Ovary (tissue), 9 donors: Measurements from ENCODE around the gene DHFR. TPM values are rescaled to one million over a fixed set of nuclear protein-coding genes. Genes with fewer than 3 reads are reported as not detected.

ENCODE experiments used
- DNase-seq, 5 donors: peaks; one replicate each; pipeline ENCODE4 v3.0.0-alpha.2; 2019 to 2020
- H3K27ac ChIP-seq, 2 donors: fragments of 200-600 bp; one replicate each; pipeline versions ENCODE4 v1.5.1 to v1.8.0; 2019 to 2022
- H3K27me3 ChIP-seq: fragments of 200-600 bp; one replicate; pipeline ENCODE4 v1.8.0; 2022
- H3K36me3 ChIP-seq: fragments of 200-600 bp; sonication (generic); one replicate; pipeline ENCODE4 v1.5.1; 2019
- H3K4me1 ChIP-seq: one replicate; pipeline ENCODE4 v1.8.1; 2013; ENCODE audit warnings: mild to moderate bottlenecking, moderate library complexity; ENCODE audit not compliant: insufficient read depth
- H3K4me3 ChIP-seq: fragments of 200-600 bp; sonication (generic); one replicate; pipeline ENCODE4 v1.5.1; 2017
- H3K9me3 ChIP-seq, 2 donors: fragments of 200-600 bp in 1 of 2; sonication (generic) in 1 of 2; one replicate each; pipeline versions ENCODE4 v1.5.1 to v1.8.1; 2013 to 2019; ENCODE audit warnings: mild to moderate bottlenecking in 1 of 2, moderate library complexity in 1 of 2
- EP300 ChIP-seq: sonication (generic); formaldehyde crosslinking; IDR thresholded peaks from one replicate; pipeline ENCODE4 v1.6.1; 2017; ENCODE audit warnings: antibody characterized with exemption
- POLR2A ChIP-seq: fragments of 450-650 bp; IDR thresholded peaks from one replicate; pipeline ENCODE4 v1.6.1; 2017; ENCODE audit warnings: antibody characterized with exemption, mild to moderate bottlenecking, moderate library complexity
- WGBS, 3 donors: extraction: QIAGEN DNeasy Blood & Tissue Kit in 1 of 3; methylation state at CpG; one replicate each; pipeline versions ENCODE4 v1.1.5 to v1.1.7; 2013 to 2017; 5-methylcytosine and 5-hydroxymethylcytosine counted together
- intact Hi-C, 4 donors: fragments of 100-400 bp; cut with DNase I; formaldehyde crosslinking; loops; one replicate each; pipeline versions ENCODE4 v1.11.0 to v1.15.1; 2022 to 2023
- polyA plus RNA-seq, 2 donors: library from polyadenylated mRNA; stranded (reverse); fragments of 200-250 nt in 1 of 2; fragments of 350-450 nt in 1 of 2; fragmentation: Illumina TruSeq in 1 of 2; extraction: RNeasy Lipid Tissue Mini Kit (QIAGEN cat#74804) in 1 of 2; gene quantifications; one replicate each; pipeline ENCODE4 v1.2.3, GENCODE V29; 2013 to 2014
- total RNA-seq, 7 donors: library from RNA; depleted of rRNA in 2 of 7; stranded (reverse); fragments of >200 nt in 2 of 7; fragmentation: NEBNext Ultra II Directional in 3 of 7; extraction: Animal tissue kit (Norgen Biotek cat#: 25700) in 3 of 7; gene quantifications; one replicate each; pipeline versions ENCODE4 v1.1.0 to v1.2.4, GENCODE V29; 2016 to 2023
- TF ChIP-seq, protein P1 (sequence below), 3 donors: fragments of 450-650 bp in 2 of 3; fragments of 200-600 bp in 1 of 3; IDR thresholded peaks; one replicate each; pipeline versions ENCODE4 v1.5.1 to v1.8.0; 2016 to 2022; ENCODE audit warnings: antibody characterized with exemption in 3 of 3, mild to moderate bottlenecking in 1 of 3
- donor health status: DM: no; HTN: no; CAD: no; lungs with moderate emphysema.
- donor health status: DM: no; HTN: no; CAD: no.
- donor health status: Bipolar disorder and iron deficiency.
- donor health status: DM: yes; HTN: yes; CAD: no.
- donor health status: DM: no; HTN: no; CAD: no.
- donor health status: DM: yes; HTN: yes; CAD: no.

The DHFR gene
- total and polyA plus RNA-seq, 9 donors = 2.4 to 17.5 (median 8.6) TPM

DNA sequence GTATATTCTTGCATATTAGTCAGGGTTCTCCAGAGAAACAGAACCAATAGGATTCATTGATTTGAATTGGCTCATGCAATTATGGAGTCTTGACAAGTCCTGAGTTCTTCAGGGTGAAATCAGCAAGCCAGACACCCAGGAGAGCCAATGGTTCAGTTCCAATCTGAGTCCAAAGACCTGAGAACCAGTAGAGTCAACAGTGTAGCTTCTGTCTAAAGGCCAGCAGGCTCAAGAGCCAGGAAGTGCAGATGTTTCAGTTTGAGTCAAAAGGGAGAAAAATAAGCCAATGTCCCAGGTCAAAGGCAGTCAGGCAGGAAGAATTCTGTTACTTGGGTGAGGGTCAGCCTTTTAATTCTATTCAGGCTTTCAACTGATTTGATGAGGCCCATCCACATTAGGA lies 47.0 kb downstream of the DHFR start:
- intact Hi-C loops = no loop called here
- no peak overlapping the region for H3K4me3 ChIP-seq
- H3K27me3 ChIP-seq = no peaks in the 10 kb centered on the region
- DNase-seq = no peak
- H3K4me1 ChIP-seq = no peaks in the 10 kb centered on the region
- no peaks in the 10 kb centered on the region for H3K36me3 ChIP-seq
- H3K9me3 ChIP-seq = no peaks in the 10 kb centered on the region
- H3K27ac ChIP-seq = no peak overlapping the region
- no peak for TF ChIP-seq EP300

DNA sequence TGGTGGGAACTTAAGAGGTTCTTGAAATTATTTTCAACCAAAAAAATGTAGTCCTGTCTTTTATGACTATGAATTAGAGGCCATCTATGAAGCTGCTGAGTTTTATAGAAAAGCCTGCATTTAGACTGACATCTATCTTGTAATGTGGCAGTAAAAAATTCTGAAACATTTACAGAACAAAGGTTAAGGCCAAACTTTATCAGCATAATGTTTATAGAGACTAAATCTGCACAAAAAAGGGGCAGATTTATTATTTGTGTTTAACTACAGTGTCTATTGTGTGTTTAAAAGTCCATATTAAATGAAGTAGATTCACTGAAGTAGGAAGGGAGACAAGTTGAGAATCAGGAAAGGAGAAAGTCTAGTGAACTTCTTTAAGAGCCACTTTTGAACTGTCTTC lies 47.4 kb downstream of the DHFR start:
- H3K36me3 ChIP-seq = no peaks in the 10 kb centered on the region
- no peaks in the 10 kb centered on the region for H3K4me1 ChIP-seq
- no peak overlapping the region for H3K4me3 ChIP-seq
- no peaks in the 10 kb centered on the region for H3K9me3 ChIP-seq
- TF ChIP-seq EP300 (no peak), POLR2A (no peak)
- TF ChIP-seq, protein P1, sequence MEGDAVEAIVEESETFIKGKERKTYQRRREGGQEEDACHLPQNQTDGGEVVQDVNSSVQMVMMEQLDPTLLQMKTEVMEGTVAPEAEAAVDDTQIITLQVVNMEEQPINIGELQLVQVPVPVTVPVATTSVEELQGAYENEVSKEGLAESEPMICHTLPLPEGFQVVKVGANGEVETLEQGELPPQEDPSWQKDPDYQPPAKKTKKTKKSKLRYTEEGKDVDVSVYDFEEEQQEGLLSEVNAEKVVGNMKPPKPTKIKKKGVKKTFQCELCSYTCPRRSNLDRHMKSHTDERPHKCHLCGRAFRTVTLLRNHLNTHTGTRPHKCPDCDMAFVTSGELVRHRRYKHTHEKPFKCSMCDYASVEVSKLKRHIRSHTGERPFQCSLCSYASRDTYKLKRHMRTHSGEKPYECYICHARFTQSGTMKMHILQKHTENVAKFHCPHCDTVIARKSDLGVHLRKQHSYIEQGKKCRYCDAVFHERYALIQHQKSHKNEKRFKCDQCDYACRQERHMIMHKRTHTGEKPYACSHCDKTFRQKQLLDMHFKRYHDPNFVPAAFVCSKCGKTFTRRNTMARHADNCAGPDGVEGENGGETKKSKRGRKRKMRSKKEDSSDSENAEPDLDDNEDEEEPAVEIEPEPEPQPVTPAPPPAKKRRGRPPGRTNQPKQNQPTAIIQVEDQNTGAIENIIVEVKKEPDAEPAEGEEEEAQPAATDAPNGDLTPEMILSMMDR (IDR thresholded peaks at IDR 0.05) = no peak
- H3K27me3 ChIP-seq = no peaks in the 10 kb centered on the region
- H3K27ac ChIP-seq = no peak overlapping the region
- DNase-seq = no peak
- intact Hi-C loops = no loop called here

DNA sequence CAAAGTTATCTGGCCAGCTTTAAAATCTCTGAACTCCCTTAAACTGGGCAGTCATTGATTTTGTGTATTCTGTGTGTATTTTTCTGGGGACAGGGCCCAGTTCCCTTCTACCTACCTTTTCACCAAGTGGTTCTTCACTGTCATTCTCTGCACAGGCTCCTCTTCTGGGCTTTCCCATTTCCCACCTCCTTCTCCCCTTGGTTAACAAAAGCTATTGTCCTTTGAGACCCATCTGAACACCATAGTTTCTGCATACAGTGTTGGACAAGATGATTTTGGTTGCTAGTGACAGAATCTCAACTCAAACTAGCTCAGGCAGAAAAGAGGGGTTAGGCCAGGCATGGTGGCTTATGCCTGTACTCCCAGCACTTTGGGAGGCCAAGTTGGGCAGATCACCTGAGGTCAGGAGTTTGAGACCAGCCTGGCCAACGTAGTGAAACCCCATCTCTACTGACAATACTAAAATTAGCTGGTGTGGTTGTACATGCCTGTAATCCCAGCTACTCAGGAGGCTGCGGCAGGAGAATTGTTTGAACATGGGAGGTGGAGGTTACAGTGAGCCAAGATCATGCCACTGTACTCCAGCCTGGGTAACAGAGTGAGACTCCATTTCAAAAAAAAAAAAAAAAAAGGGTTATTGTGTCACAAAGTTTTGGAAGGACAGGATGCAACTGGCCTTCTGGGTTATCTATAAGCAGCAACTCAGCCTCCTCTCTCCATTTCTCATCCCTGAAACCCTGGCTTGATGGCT lies 53.7 kb downstream of the DHFR start:
- H3K9me3 ChIP-seq = no peaks in the 10 kb centered on the region
- H3K27ac ChIP-seq = no peak overlapping the region
- H3K4me1 ChIP-seq = no peaks in the 10 kb centered on the region
- no peak for DNase-seq
- 95 to 98% (median 96%) methylated on average over 2 of the region's 2 CpGs for whole genome bisulfite sequencing, 3 donors
- intact Hi-C loops = no loop called here
- TF ChIP-seq EP300 = no peak
- no peak for TF ChIP-seq POLR2A
- TF ChIP-seq, protein P1 (IDR thresholded peaks at IDR 0.05) = no peak
- no peaks in the 10 kb centered on the region for H3K27me3 ChIP-seq
- H3K36me3 ChIP-seq = no peaks in the 10 kb centered on the region
- H3K4me3 ChIP-seq = no peak overlapping the region

DNA sequence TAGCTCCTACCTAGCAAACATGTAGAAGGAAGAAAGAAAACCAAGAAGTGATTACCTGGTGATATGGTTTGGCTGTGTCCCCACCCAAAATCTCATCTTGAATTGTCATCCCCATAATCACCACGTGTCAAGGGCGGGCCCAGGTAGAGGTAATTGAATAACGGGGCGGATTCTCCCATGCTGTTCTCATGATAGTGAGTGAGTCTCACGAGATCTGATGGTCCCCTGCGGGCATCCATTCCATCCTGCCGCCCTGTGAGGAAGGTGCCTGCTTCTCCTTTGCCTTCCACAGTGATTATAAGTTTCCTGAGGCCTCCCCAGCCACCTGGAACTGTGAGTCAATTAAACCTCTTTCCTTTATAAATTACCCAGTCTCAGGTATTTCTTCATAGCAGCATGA lies 57.3 kb downstream of the DHFR start:
- no peaks in the 10 kb centered on the region for H3K27me3 ChIP-seq
- no peaks in the 10 kb centered on the region for H3K9me3 ChIP-seq
- intact Hi-C loops = no loop called here
- no peaks in the 10 kb centered on the region for H3K4me1 ChIP-seq
- TF ChIP-seq, protein P1 (IDR thresholded peaks at IDR 0.05) = no peak
- no peak for TF ChIP-seq POLR2A
- no peak for TF ChIP-seq EP300
- H3K36me3 ChIP-seq = no peaks in the 10 kb centered on the region
- no peak overlapping the region for H3K4me3 ChIP-seq
- DNase-seq = no peak
- no peak overlapping the region for H3K27ac ChIP-seq
- WGBS, 3 donors = 60 to 70% (median 63%) methylated on average over 7 of the region's 7 CpGs

DNA sequence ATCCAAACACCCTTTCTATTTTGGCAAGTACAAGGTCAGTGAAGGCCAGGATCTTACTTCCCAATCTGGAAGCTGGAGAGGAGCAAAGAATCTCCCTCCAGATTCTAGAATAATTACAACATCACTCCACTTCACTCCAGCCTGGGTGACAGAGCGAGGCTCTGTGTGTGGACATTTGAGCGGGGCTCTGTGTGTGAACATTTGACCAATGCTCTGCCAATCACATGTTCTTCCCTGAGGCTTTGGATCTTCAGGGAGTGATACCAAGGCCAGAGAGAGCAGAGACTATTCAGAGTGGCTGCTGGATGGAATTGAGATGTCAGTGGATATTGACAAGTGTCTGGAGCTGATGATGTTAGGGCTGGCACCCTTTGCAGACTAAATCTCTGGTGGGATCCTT lies 60.0 kb downstream of the DHFR start:
- TF ChIP-seq POLR2A (no peak), EP300 (no peak)
- TF ChIP-seq, protein P1 (IDR thresholded peaks at IDR 0.05) = no peak
- Histone ChIP-seq H3K27ac (no peak overlapping the region), H3K9me3 (no peaks in the 10 kb centered on the region), H3K27me3 (no peaks in the 10 kb centered on the region), H3K4me3 (no peak overlapping the region), H3K36me3 (no peaks in the 10 kb centered on the region), H3K4me1 (no peaks in the 10 kb centered on the region)
- intact Hi-C loops = no loop called here
- 88 to 93% (median 91%) methylated on average over 2 of the region's 2 CpGs for WGBS, 3 donors
- DNase-seq = no peak
